Upper lobe of left lung (tissue), 6 donors: ENCODE data around the gene ATP2A2. TPM values are rescaled to one million over a fixed set of nuclear protein-coding genes. Genes with fewer than 3 reads are reported as not detected.

Experiments
- ATAC-seq, 2 donors: fragments of 200-7000 bp; cut with Tn5 transposase; one replicate each; pipeline ENCODE4 v1.9.1; 2022; ENCODE audit warnings: mild to moderate bottlenecking in 2 of 2, moderate library complexity in 2 of 2; ENCODE audit not compliant: low FRiP score in 2 of 2
- DNase-seq, 2 donors: peaks; one replicate each; pipeline ENCODE4 v3.0.0-alpha.2; 2019 to 2020
- H3K27ac ChIP-seq, 4 donors: fragments of 200-600 bp; sonication (generic); one replicate each; pipeline ENCODE4 v1.5.1; 2016 to 2019
- H3K27me3 ChIP-seq, 4 donors: fragments of 200-600 bp; sonication (generic); one replicate each; pipeline ENCODE4 v1.5.1; 2017 to 2019
- H3K36me3 ChIP-seq, 4 donors: fragments of 200-600 bp; sonication (generic); one replicate each; pipeline ENCODE4 v1.5.1; 2016 to 2019
- H3K4me1 ChIP-seq, 4 donors: fragments of 200-600 bp; sonication (generic); one replicate each; pipeline ENCODE4 v1.5.1; 2018 to 2019
- H3K4me3 ChIP-seq, 4 donors: fragments of 200-600 bp; sonication (generic); one replicate each; pipeline ENCODE4 v1.5.1; 2017 to 2019; ENCODE audit warnings: mild to moderate bottlenecking in 2 of 4, moderate library complexity in 1 of 4
- H3K9me3 ChIP-seq, 4 donors: fragments of 200-600 bp; sonication (generic); one replicate each; pipeline ENCODE4 v1.5.1; 2018 to 2019
- EP300 ChIP-seq, 4 donors: sonication (generic); formaldehyde crosslinking; IDR thresholded peaks; one replicate each; pipeline ENCODE4 v1.5.1; 2017; ENCODE audit warnings: antibody characterized with exemption in 4 of 4, control low read depth in 2 of 4
- POLR2A ChIP-seq, 4 donors: fragments of 450-650 bp; IDR thresholded peaks; one replicate each; pipeline ENCODE4 v1.5.1; 2016 to 2017; ENCODE audit warnings: antibody characterized with exemption in 4 of 4, mild to moderate bottlenecking in 2 of 4
- POLR2AphosphoS5 ChIP-seq, 2 donors: sonication (generic); formaldehyde crosslinking; IDR thresholded peaks; one replicate each; pipeline ENCODE4 v1.5.1; 2017; ENCODE audit warnings: antibody characterized with exemption in 2 of 2
- WGBS, 2 donors: methylation state at CpG; one replicate each; pipeline ENCODE4 v1.1.5; 2017 to 2018; 5-methylcytosine and 5-hydroxymethylcytosine counted together
- total RNA-seq, 6 donors: library from RNA; depleted of rRNA in 4 of 6; stranded (reverse); fragments of >200 nt in 4 of 6; gene quantifications; one replicate each; pipeline versions ENCODE4 v1.1.0 to v1.2.1, GENCODE V29; 2016 to 2021
- TF ChIP-seq, protein P1 (sequence below), 6 experiments: fragments of 450-650 bp in 4 of 6; fragments of 200-600 bp in 2 of 6; sonication (generic) in 2 of 6; IDR thresholded peaks; one replicate each; pipeline ENCODE4 v1.5.1; 2016 to 2019; ENCODE audit warnings: antibody characterized with exemption in 6 of 6
- donor health status: DM: no; HTN: no; CAD: no; lungs with moderate emphysema.
- donor health status: DM: no; HTN: yes; CAD: no; lungs with severe emphysema.

Gene ATP2A2
- total RNA-seq, 6 donors from 2014 or later = 91.7 to 166 (median 142) TPM

DNA sequence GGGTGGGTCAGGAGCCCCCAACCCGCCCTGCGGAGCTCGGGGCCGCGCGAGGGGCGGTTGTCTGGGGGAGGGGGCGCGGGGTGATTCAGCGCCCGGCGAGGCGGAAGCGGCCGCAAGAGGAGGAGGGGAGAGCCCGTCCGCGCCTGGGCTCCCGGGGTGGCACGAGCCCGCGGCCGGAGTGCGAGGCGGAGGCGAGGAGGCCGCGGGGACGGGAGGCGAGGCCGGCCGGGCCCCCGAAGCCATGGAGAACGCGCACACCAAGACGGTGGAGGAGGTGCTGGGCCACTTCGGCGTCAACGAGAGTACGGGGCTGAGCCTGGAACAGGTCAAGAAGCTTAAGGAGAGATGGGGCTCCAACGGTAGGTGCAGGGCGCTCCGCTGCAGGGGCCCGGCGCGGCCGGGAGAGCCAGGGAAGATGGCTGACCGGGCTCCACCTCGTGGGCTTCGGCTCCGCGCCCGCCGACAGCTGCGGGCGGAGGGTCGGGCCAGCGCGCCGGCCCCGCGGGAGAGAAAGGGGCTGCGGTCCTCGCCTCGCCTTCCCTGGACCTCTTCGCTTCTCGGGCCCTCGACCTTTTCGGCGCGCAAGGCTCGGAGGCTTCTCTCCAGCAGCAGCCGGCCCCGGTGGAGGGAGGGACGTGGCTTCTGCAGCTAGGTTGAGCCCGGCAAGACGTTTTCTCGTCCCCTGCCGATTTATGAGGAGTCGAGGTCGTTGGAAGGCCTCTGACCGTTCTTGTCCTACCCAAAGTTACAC lies 677 bp downstream of the ATP2A2 start:
- DNase-seq (peak; percentile 62 to 92), ATAC-seq (peak; percentile 67 to 78)
- peaks cover 0 to 13% (median 0%) of the 10 kb centered on the region in 4 donors for H3K36me3 ChIP-seq
- WGBS, 2 donors = 0 to 1% methylated on average over 13 to 60 of the region's 82 CpGs
- H3K4me3 ChIP-seq = peak overlapping the region; percentile 69 to 95 (median 87)
- TF ChIP-seq POLR2AphosphoS5 (IDR thresholded peaks at IDR 0.05) (no peak), EP300 (IDR thresholded peaks at IDR 0.05) (peak in 1 of 4 donors; percentile 10), POLR2A (IDR thresholded peaks at IDR 0.05) (peak in 1 of 4 donors; percentile 11)
- TF ChIP-seq, protein P1, sequence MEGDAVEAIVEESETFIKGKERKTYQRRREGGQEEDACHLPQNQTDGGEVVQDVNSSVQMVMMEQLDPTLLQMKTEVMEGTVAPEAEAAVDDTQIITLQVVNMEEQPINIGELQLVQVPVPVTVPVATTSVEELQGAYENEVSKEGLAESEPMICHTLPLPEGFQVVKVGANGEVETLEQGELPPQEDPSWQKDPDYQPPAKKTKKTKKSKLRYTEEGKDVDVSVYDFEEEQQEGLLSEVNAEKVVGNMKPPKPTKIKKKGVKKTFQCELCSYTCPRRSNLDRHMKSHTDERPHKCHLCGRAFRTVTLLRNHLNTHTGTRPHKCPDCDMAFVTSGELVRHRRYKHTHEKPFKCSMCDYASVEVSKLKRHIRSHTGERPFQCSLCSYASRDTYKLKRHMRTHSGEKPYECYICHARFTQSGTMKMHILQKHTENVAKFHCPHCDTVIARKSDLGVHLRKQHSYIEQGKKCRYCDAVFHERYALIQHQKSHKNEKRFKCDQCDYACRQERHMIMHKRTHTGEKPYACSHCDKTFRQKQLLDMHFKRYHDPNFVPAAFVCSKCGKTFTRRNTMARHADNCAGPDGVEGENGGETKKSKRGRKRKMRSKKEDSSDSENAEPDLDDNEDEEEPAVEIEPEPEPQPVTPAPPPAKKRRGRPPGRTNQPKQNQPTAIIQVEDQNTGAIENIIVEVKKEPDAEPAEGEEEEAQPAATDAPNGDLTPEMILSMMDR (IDR thresholded peaks at IDR 0.05) = peak in 1 of 6 experiments; percentile 12
- peaks cover 46 to 56% (median 49%) of the 10 kb centered on the region in 4 donors for H3K4me1 ChIP-seq
- H3K27me3 ChIP-seq = no peaks in the 10 kb centered on the region
- H3K9me3 ChIP-seq = no peaks in the 10 kb centered on the region
- H3K27ac ChIP-seq = peak overlapping the region; percentile 97 to 99 (median 98)

DNA sequence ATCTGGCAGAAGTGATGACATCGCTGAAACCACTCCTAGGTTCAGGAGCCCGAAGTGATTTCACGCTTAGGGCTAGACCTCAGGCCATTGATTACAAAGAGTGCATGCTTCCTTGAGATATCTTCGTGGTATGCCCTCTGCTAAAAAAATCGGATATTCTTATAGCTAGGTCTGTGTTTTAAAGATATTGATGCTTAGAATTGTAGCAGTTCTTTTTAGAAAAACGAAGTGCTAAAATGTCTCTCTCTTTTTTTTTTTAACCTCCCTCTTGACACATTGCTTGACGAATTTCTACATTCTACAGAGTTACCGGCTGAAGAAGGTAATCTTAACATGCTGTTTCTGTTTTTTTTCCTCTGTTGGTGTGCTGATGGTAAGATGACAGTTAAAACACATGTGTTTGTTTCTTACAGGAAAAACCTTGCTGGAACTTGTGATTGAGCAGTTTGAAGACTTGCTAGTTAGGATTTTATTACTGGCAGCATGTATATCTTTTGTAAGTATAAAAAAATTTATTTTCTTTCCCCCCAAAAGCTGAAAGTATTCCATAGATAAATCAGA lies 1.3 kb downstream of the ATP2A2 start:
- peaks cover 50 to 61% (median 52%) of the 10 kb centered on the region in 4 donors for H3K4me1 ChIP-seq
- no peaks in the 10 kb centered on the region for H3K9me3 ChIP-seq
- peaks cover 0 to 18% (median under 1%) of the 10 kb centered on the region in 4 donors for H3K36me3 ChIP-seq
- H3K4me3 ChIP-seq = peak overlapping the region; percentile 69 to 95 (median 87)
- H3K27ac ChIP-seq = peak overlapping the region; percentile 97 to 99 (median 98)
- ATAC-seq (peak in 1 of 2 donors; percentile 51), DNase-seq (no peak)
- H3K27me3 ChIP-seq = no peaks in the 10 kb centered on the region
- WGBS, 2 donors = 0 to 3% methylated on average over 8 of the region's 8 CpGs
- TF ChIP-seq POLR2A (IDR thresholded peaks at IDR 0.05) = no peak
- TF ChIP-seq, protein P1 (IDR thresholded peaks at IDR 0.05) = no peak
- no peak for TF ChIP-seq POLR2AphosphoS5 (IDR thresholded peaks at IDR 0.05)
- TF ChIP-seq EP300 (IDR thresholded peaks at IDR 0.05) = no peak

DNA sequence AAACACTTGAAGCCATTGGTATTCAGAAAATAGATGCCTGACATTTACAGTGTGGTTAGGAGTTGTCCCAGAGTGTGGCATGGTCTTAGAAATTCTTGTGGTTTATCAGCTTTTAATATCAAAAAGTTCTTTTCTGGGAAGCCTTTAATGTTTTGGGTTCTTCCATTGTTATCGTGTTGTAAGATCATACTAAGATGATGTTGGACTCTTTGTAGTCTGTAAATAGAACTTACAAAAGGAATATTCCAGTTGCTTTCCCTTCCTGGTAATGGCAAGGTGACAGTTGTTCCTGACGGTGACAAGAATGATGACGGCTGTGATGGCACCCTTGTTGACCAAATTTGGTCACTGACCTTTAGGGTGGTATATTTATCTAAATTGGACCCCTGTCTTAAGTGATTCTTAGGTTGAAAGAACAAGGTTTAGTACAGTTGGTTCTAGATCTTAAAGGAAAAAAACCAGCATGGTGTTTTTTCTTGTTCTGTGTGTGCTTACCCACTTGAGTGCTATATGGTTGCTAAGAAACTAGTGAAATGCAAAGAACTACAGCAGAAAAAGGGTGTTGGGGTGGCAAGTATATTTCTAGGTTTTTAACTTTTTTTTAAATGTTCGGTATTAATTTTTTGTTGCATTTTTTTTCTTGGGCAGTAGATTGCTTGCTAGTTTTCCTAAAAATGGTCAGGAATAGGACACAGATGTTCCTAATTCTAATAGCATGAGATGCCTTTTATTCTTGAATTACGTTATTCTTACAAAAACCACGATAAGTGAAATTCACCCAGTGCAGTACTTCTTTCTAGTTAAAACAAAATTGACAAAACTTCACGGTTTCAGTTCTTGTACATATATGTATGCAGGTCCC lies 2.1 kb downstream of the ATP2A2 start:
- Histone ChIP-seq H3K27ac (peak overlapping the region in 3 of 4 donors; percentile 97 to 99 (median 99)), H3K36me3 (peaks cover 0 to 23% (median 3%) of the 10 kb centered on the region in 4 donors), H3K4me1 (peaks cover 50 to 62% (median 54%) of the 10 kb centered on the region in 4 donors), H3K27me3 (no peaks in the 10 kb centered on the region), H3K9me3 (no peaks in the 10 kb centered on the region), H3K4me3 (peak overlapping the region in 3 of 4 donors; percentile 84 to 95 (median 90))
- no peak for DNase-seq
- TF ChIP-seq POLR2A (IDR thresholded peaks at IDR 0.05) (no peak), EP300 (IDR thresholded peaks at IDR 0.05) (no peak), POLR2AphosphoS5 (IDR thresholded peaks at IDR 0.05) (no peak)
- TF ChIP-seq, protein P1 (IDR thresholded peaks at IDR 0.05) = no peak
- ATAC-seq = no peak
- 33 to 36% methylated on average over 7 of the region's 7 CpGs for WGBS, 2 donors

DNA sequence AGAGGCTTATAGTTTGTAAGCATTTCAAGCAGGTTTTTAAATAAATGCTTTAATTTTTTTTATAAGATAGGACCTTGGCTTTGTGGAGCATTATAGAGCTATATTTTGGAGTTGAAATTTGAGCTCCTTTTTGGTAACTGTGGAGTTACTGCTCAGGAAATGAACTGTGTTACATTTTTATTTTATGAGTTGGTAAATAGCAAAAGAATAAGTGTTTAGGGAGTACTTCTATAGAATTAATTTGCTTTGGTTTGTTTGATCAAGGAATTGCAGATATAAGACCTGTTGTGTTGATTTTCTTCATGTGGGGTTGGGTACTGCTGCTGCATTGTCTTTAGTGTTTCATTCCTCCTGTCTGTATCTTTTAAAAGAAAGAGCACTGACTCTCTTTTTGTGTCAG lies 3.5 kb downstream of the ATP2A2 start:
- H3K9me3 ChIP-seq = no peaks in the 10 kb centered on the region
- no peak overlapping the region for H3K27ac ChIP-seq
- no peak for ATAC-seq
- H3K36me3 ChIP-seq = peaks cover 0 to 32% (median 4%) of the 10 kb centered on the region in 4 donors
- DNase-seq = no peak
- peaks cover 57 to 75% (median 65%) of the 10 kb centered on the region in 4 donors for H3K4me1 ChIP-seq
- no peaks in the 10 kb centered on the region for H3K27me3 ChIP-seq
- peak overlapping the region in 2 of 4 donors; percentile 1 to 90 for H3K4me3 ChIP-seq
- TF ChIP-seq POLR2AphosphoS5 (IDR thresholded peaks at IDR 0.05) (no peak), POLR2A (IDR thresholded peaks at IDR 0.05) (no peak), EP300 (IDR thresholded peaks at IDR 0.05) (no peak)
- TF ChIP-seq, protein P1 (IDR thresholded peaks at IDR 0.05) = no peak
